ENCODE results near the gene ZFR2. TPM values are rescaled to one million over a fixed set of nuclear protein-coding genes. Genes with fewer than 3 reads are reported as not detected.

ZFR2 gene
- total RNA-seq, 2 experiments from 2014 or later = 0.23 TPM; not detected in 1

DNA sequence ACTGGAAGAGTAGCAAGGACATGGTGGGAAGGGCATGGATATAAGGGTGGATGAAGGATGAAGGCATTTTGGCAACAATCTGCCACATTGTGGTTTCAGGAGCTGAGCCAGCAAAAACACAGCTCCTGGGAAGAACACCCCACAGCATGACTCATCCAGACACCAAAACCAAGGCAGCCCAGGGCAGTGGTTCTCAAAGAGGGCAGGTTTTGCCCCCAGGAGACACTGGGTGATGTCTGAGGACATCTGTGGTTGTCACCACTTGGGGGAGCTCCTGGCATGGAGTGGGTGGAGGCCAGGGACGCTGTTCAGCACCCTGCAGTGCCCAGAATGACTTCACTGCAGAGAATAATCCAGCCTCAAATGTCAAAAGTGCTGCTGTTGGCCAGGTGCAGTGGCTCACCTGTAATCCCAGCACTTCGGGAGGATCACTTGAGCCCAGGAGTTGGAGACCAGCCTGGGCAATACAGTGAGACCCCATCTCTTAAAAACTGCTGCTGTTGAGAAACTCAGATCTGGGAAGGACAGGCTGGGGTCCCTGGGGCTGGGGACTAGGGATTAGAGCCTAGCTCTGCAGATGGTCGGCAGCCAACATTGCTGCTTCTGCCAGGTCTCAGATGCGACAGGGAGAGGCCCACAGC, 16.1 kb downstream of the ZFR2 start:
- TF ChIP-seq, protein P1, sequence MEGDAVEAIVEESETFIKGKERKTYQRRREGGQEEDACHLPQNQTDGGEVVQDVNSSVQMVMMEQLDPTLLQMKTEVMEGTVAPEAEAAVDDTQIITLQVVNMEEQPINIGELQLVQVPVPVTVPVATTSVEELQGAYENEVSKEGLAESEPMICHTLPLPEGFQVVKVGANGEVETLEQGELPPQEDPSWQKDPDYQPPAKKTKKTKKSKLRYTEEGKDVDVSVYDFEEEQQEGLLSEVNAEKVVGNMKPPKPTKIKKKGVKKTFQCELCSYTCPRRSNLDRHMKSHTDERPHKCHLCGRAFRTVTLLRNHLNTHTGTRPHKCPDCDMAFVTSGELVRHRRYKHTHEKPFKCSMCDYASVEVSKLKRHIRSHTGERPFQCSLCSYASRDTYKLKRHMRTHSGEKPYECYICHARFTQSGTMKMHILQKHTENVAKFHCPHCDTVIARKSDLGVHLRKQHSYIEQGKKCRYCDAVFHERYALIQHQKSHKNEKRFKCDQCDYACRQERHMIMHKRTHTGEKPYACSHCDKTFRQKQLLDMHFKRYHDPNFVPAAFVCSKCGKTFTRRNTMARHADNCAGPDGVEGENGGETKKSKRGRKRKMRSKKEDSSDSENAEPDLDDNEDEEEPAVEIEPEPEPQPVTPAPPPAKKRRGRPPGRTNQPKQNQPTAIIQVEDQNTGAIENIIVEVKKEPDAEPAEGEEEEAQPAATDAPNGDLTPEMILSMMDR (IDR thresholded peaks at IDR 0.05) = no peak
- peak; percentile 21 for DNase-seq
- peaks cover 5% of the 10 kb centered on the region for H3K36me3 Mint-ChIP-seq (ENCODE audit: low read depth)
- no peak overlapping the region for H3K4me3 Mint-ChIP-seq
- no peaks in the 10 kb centered on the region for H3K4me1 Mint-ChIP-seq (ENCODE audit: low read depth)
- ChIA-PET POLR2A (no interaction called here), CTCF (no interaction called here)
- no peaks in the 10 kb centered on the region for H3K27me3 Mint-ChIP-seq
- no peak overlapping the region for H3K27ac Mint-ChIP-seq
- H3K9me3 Mint-ChIP-seq = peaks cover 11% of the 10 kb centered on the region
- no peak for ATAC-seq
- intact Hi-C loops (cut with micrococcal nuclease) = no loop called here

DNA sequence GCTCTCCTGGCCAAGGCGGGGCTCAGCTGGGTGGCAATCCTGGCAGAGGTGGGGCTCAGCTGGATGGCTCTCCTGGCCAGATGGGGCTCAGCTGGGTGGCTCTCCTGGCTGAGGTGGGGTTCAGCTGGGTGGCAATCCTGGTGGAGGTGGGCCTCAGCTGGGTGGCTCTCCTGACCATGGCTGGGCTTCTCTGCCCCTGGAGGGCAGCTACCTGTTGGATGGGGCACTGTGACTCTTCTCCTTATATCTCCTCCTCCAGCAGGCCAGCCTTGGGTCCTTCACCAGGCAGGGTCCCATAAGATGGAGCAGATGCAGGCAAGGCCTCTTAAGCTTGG, 16.7 kb downstream of the ZFR2 start:
- Mint-ChIP-seq H3K27me3 (no peaks in the 10 kb centered on the region), H3K9me3 (peaks cover 11% of the 10 kb centered on the region), H3K36me3 (ENCODE audit: low read depth) (peaks cover 5% of the 10 kb centered on the region), H3K27ac (no peak overlapping the region), H3K4me3 (no peak overlapping the region), H3K4me1 (ENCODE audit: low read depth) (no peaks in the 10 kb centered on the region)
- no peak for ATAC-seq
- no peak for DNase-seq
- POLR2A ChIA-PET = no interaction called here
- intact Hi-C loops (cut with micrococcal nuclease) = no loop called here
- CTCF ChIA-PET = no interaction called here
- TF ChIP-seq, protein P1 (IDR thresholded peaks at IDR 0.05) = no peak

DNA sequence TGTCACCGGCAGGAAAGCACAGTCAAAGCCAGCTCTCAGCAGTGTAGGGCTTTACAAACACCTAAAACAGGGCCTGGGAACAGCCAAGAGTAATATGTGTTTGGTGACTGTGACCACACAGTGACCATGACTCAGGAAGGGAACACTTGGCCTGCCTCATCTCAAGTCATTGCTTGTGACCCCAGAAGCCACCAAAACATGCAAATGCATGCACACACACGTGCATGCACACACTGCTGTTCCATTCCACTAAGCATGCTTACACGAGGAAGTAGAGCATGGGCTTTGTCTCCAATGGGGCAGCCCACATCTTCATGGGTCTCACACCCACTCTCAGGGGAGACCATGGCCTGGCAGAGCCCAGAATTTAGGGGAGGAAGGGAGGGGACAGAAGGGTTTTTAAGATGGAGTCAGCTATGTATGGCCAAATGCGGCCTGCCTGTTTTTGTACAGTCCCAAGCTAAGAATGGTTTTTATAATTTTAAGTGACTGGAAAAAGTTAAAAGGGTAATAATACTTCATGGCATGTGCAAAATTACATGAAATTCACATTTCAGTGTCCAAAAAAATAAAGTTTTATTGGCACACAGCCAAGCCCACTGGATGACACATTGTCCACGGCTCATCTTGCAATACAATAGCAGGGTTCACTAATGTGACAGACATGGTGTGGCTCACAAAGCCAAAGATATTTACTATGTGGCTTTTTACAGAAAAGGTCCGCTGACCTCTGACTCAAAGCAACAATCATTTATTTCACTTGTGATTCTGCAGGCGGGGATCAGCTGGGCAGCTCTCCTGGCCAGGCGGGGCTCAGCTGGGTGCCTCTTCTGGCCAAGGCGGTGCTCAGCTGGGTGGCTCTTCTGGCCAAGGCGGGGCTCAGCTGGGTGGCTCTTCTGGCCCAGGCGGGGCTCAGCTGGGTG, 17.3 kb downstream of the ZFR2 start:
- H3K27ac Mint-ChIP-seq = no peak overlapping the region
- intact Hi-C loops (cut with micrococcal nuclease) = no loop called here
- H3K9me3 Mint-ChIP-seq = peaks cover 11% of the 10 kb centered on the region
- no peak overlapping the region for H3K4me3 Mint-ChIP-seq
- ChIA-PET CTCF (no interaction called here), POLR2A (no interaction called here)
- DNase-seq (no peak), ATAC-seq (no peak)
- no peaks in the 10 kb centered on the region for H3K27me3 Mint-ChIP-seq
- peaks cover 5% of the 10 kb centered on the region for H3K36me3 Mint-ChIP-seq (ENCODE audit: low read depth)
- no peaks in the 10 kb centered on the region for H3K4me1 Mint-ChIP-seq (ENCODE audit: low read depth)
- TF ChIP-seq, protein P1 (IDR thresholded peaks at IDR 0.05) = no peak

DNA sequence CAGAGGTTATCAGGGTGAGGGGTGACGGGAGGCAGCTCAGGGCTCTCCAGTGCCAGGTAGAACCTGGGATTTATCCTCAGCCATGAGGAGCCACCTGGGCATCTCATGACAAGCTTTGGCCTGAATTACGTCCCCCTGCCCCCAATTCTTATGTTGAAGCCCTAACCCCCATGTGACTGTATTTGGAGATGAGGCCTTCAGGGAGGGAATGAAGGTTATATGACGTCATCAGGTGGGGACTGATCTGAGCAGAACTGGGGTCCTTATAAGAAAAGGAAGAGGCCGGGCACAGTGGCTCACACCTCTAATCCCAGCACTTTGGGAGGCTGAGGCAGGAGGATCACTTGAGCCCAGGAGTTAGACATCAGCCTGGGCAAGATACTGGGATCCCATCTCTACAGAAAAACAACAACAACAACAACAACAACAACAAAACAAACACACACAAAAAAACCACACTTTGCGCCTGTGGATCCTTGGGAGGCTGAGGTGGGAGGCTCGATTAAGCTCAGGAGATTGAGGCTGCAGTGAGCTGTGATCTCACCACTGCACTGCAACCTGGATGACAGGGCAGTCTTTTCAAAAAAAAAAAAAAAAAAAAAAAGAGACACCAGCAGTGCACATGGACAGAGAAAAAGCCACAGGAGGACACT, 18.4 kb downstream of the ZFR2 start:
- CTCF ChIA-PET = interaction anchor here (0.9 to 1.5 kb wide), 2 partner anchors 15 to 37 kb away, joined by 3 read pairs; no protein-coding TSS in a partner anchor
- ATAC-seq (no peak), DNase-seq (no peak)
- intact Hi-C loops (cut with micrococcal nuclease) = no loop called here
- POLR2A ChIA-PET = interaction anchor here (1.7 kb wide), 1 partner anchor 28 kb away, joined by 3 read pairs; no protein-coding TSS in a partner anchor
- Mint-ChIP-seq H3K4me3 (no peak overlapping the region), H3K27ac (no peak overlapping the region), H3K36me3 (ENCODE audit: low read depth) (peaks cover 5% of the 10 kb centered on the region), H3K9me3 (peaks cover 11% of the 10 kb centered on the region), H3K27me3 (no peaks in the 10 kb centered on the region), H3K4me1 (ENCODE audit: low read depth) (no peaks in the 10 kb centered on the region)
- TF ChIP-seq, protein P1 (IDR thresholded peaks at IDR 0.05) = no peak
